ENCODE measurements around the gene GMDS. TPM values are rescaled to one million over a fixed set of nuclear protein-coding genes. Genes with fewer than 3 reads are reported as not detected.

Gene GMDS
- total RNA-seq, 1 donor from 2014 or later, result 44.5 TPM

GRCh38 chr6:1619098-1619672 is 626.2 kb downstream of the GMDS start:
- Mint-ChIP-seq H3K4me1 (ENCODE audit: low read depth) (no peaks in the 10 kb centered on the region), H3K27ac (no peak overlapping the region), H3K4me3 (no peak overlapping the region), H3K27me3 (ENCODE audit: insufficient read depth) (peaks cover 56% of the 10 kb centered on the region), H3K9me3 (no peaks in the 10 kb centered on the region), H3K36me3 (ENCODE audit: low read depth) (peaks cover 3% of the 10 kb centered on the region)
- intact Hi-C loops (cut with micrococcal nuclease), result no loop called here
- no peak for DNase-seq (ENCODE audit: low spot score)

GRCh38 chr6:1618311-1619097 is 626.9 kb downstream of the GMDS start:
- Mint-ChIP-seq H3K36me3 (ENCODE audit: low read depth) (peaks cover 3% of the 10 kb centered on the region), H3K4me3 (no peak overlapping the region), H3K27me3 (ENCODE audit: insufficient read depth) (peaks cover 57% of the 10 kb centered on the region), H3K27ac (no peak overlapping the region), H3K9me3 (no peaks in the 10 kb centered on the region), H3K4me1 (ENCODE audit: low read depth) (no peaks in the 10 kb centered on the region)
- DNase-seq (ENCODE audit: low spot score), result no peak
- intact Hi-C loops (cut with micrococcal nuclease), result no loop called here

- no peaks in the 10 kb centered on the region for H3K9me3 Mint-ChIP-seq
- H3K27me3 Mint-ChIP-seq (ENCODE audit: insufficient read depth), result peaks cover 59% of the 10 kb centered on the region
- H3K4me1 Mint-ChIP-seq (ENCODE audit: low read depth), result no peaks in the 10 kb centered on the region
- H3K4me3 Mint-ChIP-seq, result no peak overlapping the region
- H3K36me3 Mint-ChIP-seq (ENCODE audit: low read depth), result peaks cover 3% of the 10 kb centered on the region
- DNase-seq (ENCODE audit: low spot score), result no peak
- no peak overlapping the region for H3K27ac Mint-ChIP-seq
- intact Hi-C loops (cut with micrococcal nuclease), result no loop called here
These were observed 627.7 kb downstream of the GMDS start for GRCh38 chr6:1617466-1618310.

- H3K27me3 Mint-ChIP-seq (ENCODE audit: insufficient read depth), result peaks cover 59% of the 10 kb centered on the region
- no peak overlapping the region for H3K27ac Mint-ChIP-seq
- intact Hi-C loops (cut with micrococcal nuclease), result no loop called here
- no peaks in the 10 kb centered on the region for H3K36me3 Mint-ChIP-seq (ENCODE audit: low read depth)
- H3K4me1 Mint-ChIP-seq (ENCODE audit: low read depth), result peaks cover 7% of the 10 kb centered on the region
- H3K4me3 Mint-ChIP-seq, result no peak overlapping the region
- DNase-seq (ENCODE audit: low spot score), result no peak
- no peaks in the 10 kb centered on the region for H3K9me3 Mint-ChIP-seq
These were observed 628.5 kb downstream of the GMDS start for GRCh38 chr6:1616701-1617463.

GRCh38 chr6:1615853-1616420 is 629.5 kb downstream of the GMDS start:
- no peak overlapping the region for H3K4me3 Mint-ChIP-seq
- no peaks in the 10 kb centered on the region for H3K36me3 Mint-ChIP-seq (ENCODE audit: low read depth)
- H3K27ac Mint-ChIP-seq, result no peak overlapping the region
- no peak for DNase-seq (ENCODE audit: low spot score)
- H3K4me1 Mint-ChIP-seq (ENCODE audit: low read depth), result peaks cover 9% of the 10 kb centered on the region
- H3K27me3 Mint-ChIP-seq (ENCODE audit: insufficient read depth), result peaks cover 55% of the 10 kb centered on the region
- H3K9me3 Mint-ChIP-seq, result no peaks in the 10 kb centered on the region
- intact Hi-C loops (cut with micrococcal nuclease), result no loop called here

GRCh38 chr6:1615151-1615852 is 630.1 kb downstream of the GMDS start:
- intact Hi-C loops (cut with micrococcal nuclease), result no loop called here
- H3K4me1 Mint-ChIP-seq (ENCODE audit: low read depth), result peaks cover 12% of the 10 kb centered on the region
- H3K27me3 Mint-ChIP-seq (ENCODE audit: insufficient read depth), result peaks cover 57% of the 10 kb centered on the region
- no peak overlapping the region for H3K27ac Mint-ChIP-seq
- H3K4me3 Mint-ChIP-seq, result no peak overlapping the region
- H3K9me3 Mint-ChIP-seq, result no peaks in the 10 kb centered on the region
- DNase-seq (ENCODE audit: low spot score), result no peak
- no peaks in the 10 kb centered on the region for H3K36me3 Mint-ChIP-seq (ENCODE audit: low read depth)

GRCh38 chr6:1614448-1615150 is 630.8 kb downstream of the GMDS start:
- DNase-seq (ENCODE audit: low spot score), result no peak
- H3K4me3 Mint-ChIP-seq, result no peak overlapping the region

GRCh38 chr6:1613688-1614447 is 631.5 kb downstream of the GMDS start:
- intact Hi-C loops (cut with micrococcal nuclease), result loop anchor here (2.0 to 5.0 kb wide), 4 partner anchors 13 to 1613 kb away; partner anchors contain the start of genes FOXQ1 and TUBB2B
- peaks cover 60% of the 10 kb centered on the region for H3K27me3 Mint-ChIP-seq (ENCODE audit: insufficient read depth)
- peaks cover 12% of the 10 kb centered on the region for H3K4me1 Mint-ChIP-seq (ENCODE audit: low read depth)
- H3K36me3 Mint-ChIP-seq (ENCODE audit: low read depth), result no peaks in the 10 kb centered on the region
- DNase-seq (ENCODE audit: low spot score), result no peak
- H3K27ac Mint-ChIP-seq, result peak overlapping the region; percentile 34
- H3K9me3 Mint-ChIP-seq, result no peaks in the 10 kb centered on the region
- H3K4me3 Mint-ChIP-seq, result no peak overlapping the region

More at GRCh38 chr6:1614448-1615150, 630.8 kb downstream of the GMDS start:
- H3K27ac Mint-ChIP-seq, result no peak overlapping the region
- H3K9me3 Mint-ChIP-seq, result no peaks in the 10 kb centered on the region
- peaks cover 12% of the 10 kb centered on the region for H3K4me1 Mint-ChIP-seq (ENCODE audit: low read depth)
- intact Hi-C loops (cut with micrococcal nuclease), result loop anchor here (5.0 kb wide), 2 partner anchors 302 to 1613 kb away; partner anchors contain the start of genes FOXQ1 and TUBB2B
- no peaks in the 10 kb centered on the region for H3K36me3 Mint-ChIP-seq (ENCODE audit: low read depth)
- H3K27me3 Mint-ChIP-seq (ENCODE audit: insufficient read depth), result peaks cover 57% of the 10 kb centered on the region

GRCh38 chr6:1613346-1613687 is 632.1 kb downstream of the GMDS start:
- H3K4me1 Mint-ChIP-seq (ENCODE audit: low read depth), result peaks cover 12% of the 10 kb centered on the region
- H3K27ac Mint-ChIP-seq, result peak overlapping the region; percentile 34
- intact Hi-C loops (cut with micrococcal nuclease), result loop anchor here (2.0 to 5.0 kb wide), 4 partner anchors 13 to 1614 kb away; partner anchors contain the start of genes FOXQ1 and TUBB2B
- H3K4me3 Mint-ChIP-seq, result no peak overlapping the region
- peaks cover 2% of the 10 kb centered on the region for H3K36me3 Mint-ChIP-seq (ENCODE audit: low read depth)
- peaks cover 60% of the 10 kb centered on the region for H3K27me3 Mint-ChIP-seq (ENCODE audit: insufficient read depth)
- no peaks in the 10 kb centered on the region for H3K9me3 Mint-ChIP-seq
- DNase-seq (ENCODE audit: low spot score), result no peak

- DNase-seq (ENCODE audit: low spot score), result no peak
- Mint-ChIP-seq H3K4me3 (no peak overlapping the region), H3K9me3 (no peaks in the 10 kb centered on the region), H3K4me1 (ENCODE audit: low read depth) (peaks cover 12% of the 10 kb centered on the region), H3K36me3 (ENCODE audit: low read depth) (peaks cover 2% of the 10 kb centered on the region), H3K27ac (no peak overlapping the region), H3K27me3 (ENCODE audit: insufficient read depth) (peaks cover 60% of the 10 kb centered on the region)
- intact Hi-C loops (cut with micrococcal nuclease), result loop anchor here (1.0 to 5.0 kb wide), 5 partner anchors 9 to 1614 kb away; partner anchors contain the start of genes FOXQ1 and TUBB2B
These were observed 632.5 kb downstream of the GMDS start for GRCh38 chr6:1612974-1613306.

Measured in activated T-helper 1 cell treated with anti-CD3 and anti-CD28 coated beads, Interleukin-12 subunit alpha, Interleukin-12 subunit beta, Interleukin-2, Interleukin-4 antibody, amounts not matched to agents 30 ng/mL and 10 ng/mL and 1 ng/mL, durations not matched to agents 14 hours and 24 hours and 36 hours (primary cell).